A549 (cell line): ENCODE measurements around the gene OAS1. TPM values are rescaled to one million over a fixed set of nuclear protein-coding genes. Genes with fewer than 3 reads are reported as not detected.
A peak's percentile ranks its signal among the peaks of the same experiment; 100 is the strongest.

Source experiments
- ATAC-seq, 2 experiments: fragments of 200-7000 bp in 1 of 2; fragments of >200 bp in 1 of 2; cut with Nextera tagmentation in 1 of 2; cut with Tn5 transposase in 1 of 2; 3 replicates each; pipeline versions ENCODE4 v1.8.0 to v1.9.1; 2018 to 2020; ENCODE audit warnings: mild to moderate bottlenecking in 1 of 2, moderate library complexity in 1 of 2
- CTCF ChIA-PET: fragments of 300-600 bp; sonication (Branson Sonifier 250); formaldehyde crosslinking; extraction: SDS; loops from one replicate; lab custom pipeline; 2021; ENCODE audit warnings: antibody characterized with exemption, inconsistent platforms; lab: Yijun Ruan, JAX
- POLR2A ChIA-PET: fragments of 350-600 bp; formaldehyde crosslinking; extraction: SDS; loops from one replicate; lab custom pipeline; 2021; ENCODE audit warnings: antibody characterized with exemption, inconsistent platforms; lab: Yijun Ruan, JAX
- DNase-seq, 2 experiments: peaks; one replicate each; pipeline versions ENCODE4 v3.0.0 to v3.0.0-alpha.2; 2011 to 2016; ENCODE audit warnings: low read depth in 1 of 2, low spot score in 1 of 2
- FAIRE-seq: peaks from 2 replicates; lab custom pipeline; 2011; peaks lifted over from hg19 to GRCh38; lab: Jason Lieb, UNC
- H3K27ac ChIP-seq, 2 experiments: fragments of >200 bp; sonication (Bioruptor Twin); formaldehyde crosslinking; 3 replicates each; pipeline ENCODE4 v1.5.1; 2016 to 2017
- H3K4me1 ChIP-seq: fragments of >200 bp; sonication (Bioruptor Twin); formaldehyde crosslinking; 3 replicates; pipeline ENCODE4 v1.6.1; 2016
- H3K4me2 ChIP-seq: fragments of >200 bp; sonication (Bioruptor Twin); formaldehyde crosslinking; 3 replicates; pipeline ENCODE4 v1.6.1; 2016
- H3K4me3 ChIP-seq: fragments of >200 bp; sonication (Bioruptor Twin); formaldehyde crosslinking; 3 replicates; pipeline ENCODE4 v1.5.1; 2016
- H3K9me3 ChIP-seq: fragments of >200 bp; sonication (Bioruptor Twin); formaldehyde crosslinking; 3 replicates; pipeline ENCODE4 v1.6.1; 2016
- BCL3 ChIP-seq: fragments of >200 bp; sonication (Bioruptor Twin); formaldehyde crosslinking; IDR thresholded peaks from 3 replicates; pipeline ENCODE4 v1.6.1; 2016
- CBX2 ChIP-seq: fragments of 200-600 bp; sonication (generic); IDR thresholded peaks from 2 replicates; pipeline ENCODE4 v1.6.1; 2016; ENCODE audit warnings: low read depth, mild to moderate bottlenecking, borderline replicate concordance
- CEBPB ChIP-seq, 2 experiments: fragments of >200 bp in 1 of 2; sonication (Bioruptor Twin) in 1 of 2; formaldehyde crosslinking in 1 of 2; IDR thresholded peaks; 2 replicates each; pipeline ENCODE4 v1.6.1; 2012 to 2016
- CHD2 ChIP-seq: fragments of 150-350 bp; IDR thresholded peaks from 2 replicates; pipeline ENCODE4 v1.6.1; 2014; ENCODE audit warnings: low read length; ENCODE audit not compliant: partially characterized antibody
- CTCF ChIP-seq: fragments of >200 bp; sonication (Bioruptor Twin); formaldehyde crosslinking; IDR thresholded peaks from 3 replicates; pipeline ENCODE4 v1.5.1; 2016
- E2F6 ChIP-seq: IDR thresholded peaks from 2 replicates; pipeline ENCODE4 v1.6.1; 2012; ENCODE audit warnings: low read depth, borderline replicate concordance
- EHF ChIP-seq: fragments of 250-450 bp; sonication (Bioruptor Pico); IDR thresholded peaks from 2 replicates; pipeline ENCODE4 v1.5.0; 2020; ENCODE audit warnings: mild to moderate bottlenecking
- FOXS1 ChIP-seq: fragments of 250-450 bp; sonication (Bioruptor Pico); IDR thresholded peaks from 2 replicates; pipeline ENCODE4 v1.5.0; 2020; ENCODE audit warnings: mild to moderate bottlenecking, moderate library complexity
- HDAC2 ChIP-seq: fragments of 200-600 bp; sonication (generic); IDR thresholded peaks from 2 replicates; pipeline ENCODE4 v1.6.1; 2016
- HEYL ChIP-seq: fragments of 250-450 bp; sonication (Bioruptor Pico); IDR thresholded peaks from 2 replicates; pipeline ENCODE4 v1.8.0; 2021; ENCODE audit warnings: mild to moderate bottlenecking, moderate library complexity
- HMGXB4 ChIP-seq: fragments of 250-450 bp; sonication (Bioruptor Pico); IDR thresholded peaks from 2 replicates; pipeline ENCODE4 v1.5.0; 2021; ENCODE audit warnings: mild to moderate bottlenecking, moderate library complexity, borderline replicate concordance
- HOXA7 ChIP-seq: fragments of 250-450 bp; sonication (Bioruptor Pico); IDR thresholded peaks from 2 replicates; pipeline ENCODE4 v1.5.0; 2020; ENCODE audit warnings: mild to moderate bottlenecking, moderate library complexity
- HOXB5 ChIP-seq: fragments of 250-450 bp; sonication (Bioruptor Pico); IDR thresholded peaks from 2 replicates; pipeline ENCODE4 v1.5.0; 2020; ENCODE audit warnings: mild to moderate bottlenecking, moderate library complexity
- JUN ChIP-seq, 2 experiments: fragments of >200 bp; sonication (Bioruptor Twin); formaldehyde crosslinking; IDR thresholded peaks; 2 replicates in 1 of 2; 3 replicates in 1 of 2; pipeline ENCODE4 v1.6.1; 2016 to 2017
- JUNB ChIP-seq: fragments of >200 bp; sonication (Bioruptor Twin); formaldehyde crosslinking; IDR thresholded peaks from 2 replicates; pipeline ENCODE4 v1.6.1; 2016
- KDM1A ChIP-seq: fragments of 200-600 bp; sonication (generic); IDR thresholded peaks from 2 replicates; pipeline ENCODE4 v1.6.1; 2016; ENCODE audit warnings: low read depth, mild to moderate bottlenecking
- KDM5A ChIP-seq: fragments of 200-600 bp; sonication (generic); IDR thresholded peaks from 2 replicates; pipeline ENCODE4 v1.6.1; 2016; ENCODE audit warnings: antibody characterized with exemption, mild to moderate bottlenecking
- MAFK ChIP-seq: fragments of 450-650 bp; IDR thresholded peaks from 2 replicates; pipeline ENCODE4 v1.6.1; 2014; ENCODE audit not compliant: partially characterized antibody
- MYC ChIP-seq: IDR thresholded peaks from 2 replicates; pipeline ENCODE4 v1.6.1; 2012; ENCODE audit warnings: mild to moderate bottlenecking, inconsistent platforms, low read length, improper control_type of control experiment, borderline replicate concordance
- NR3C1 ChIP-seq: fragments of >200 bp; sonication (Bioruptor Twin); formaldehyde crosslinking; IDR thresholded peaks from 3 replicates; pipeline ENCODE4 v1.6.1; 2017
- PBX3 ChIP-seq: IDR thresholded peaks from 2 replicates; pipeline ENCODE4 v1.6.1; 2012
- PHF8 ChIP-seq: fragments of 200-600 bp; sonication (generic); IDR thresholded peaks from 2 replicates; pipeline ENCODE4 v1.6.1; 2016; ENCODE audit warnings: low read depth, mild to moderate bottlenecking, antibody characterized with exemption, moderate library complexity, borderline replicate concordance
- POLR2A ChIP-seq: IDR thresholded peaks from 2 replicates; pipeline ENCODE4 v1.6.1; 2012; ENCODE audit warnings: mild to moderate bottlenecking, low read length
- RAD21 ChIP-seq, 2 experiments: fragments of >200 bp in 1 of 2; sonication (Bioruptor Twin) in 1 of 2; formaldehyde crosslinking in 1 of 2; IDR thresholded peaks in 1 of 2; conservative IDR thresholded peaks in 1 of 2; 2 replicates in 1 of 2; 3 replicates in 1 of 2; pipeline ENCODE4 v1.6.1; 2012 to 2018; ENCODE audit warnings: inconsistent platforms in 1 of 2
- RARB ChIP-seq: fragments of 250-450 bp; sonication (Bioruptor Pico); IDR thresholded peaks from 2 replicates; pipeline ENCODE4 v1.8.0; 2021; ENCODE audit warnings: mild to moderate bottlenecking, moderate library complexity
- RCOR1 ChIP-seq: fragments of 150-350 bp; IDR thresholded peaks from 2 replicates; pipeline ENCODE4 v1.6.1; 2014; ENCODE audit warnings: antibody characterized with exemption, low read length, low read depth
- SREBF2 ChIP-seq: fragments of 450-650 bp; IDR thresholded peaks from 2 replicates; pipeline ENCODE4 v1.6.1; 2014; ENCODE audit warnings: mild to moderate bottlenecking, moderate library complexity
- USF2 ChIP-seq: fragments of 450-650 bp; IDR thresholded peaks from 2 replicates; pipeline ENCODE4 v1.6.1; 2014; ENCODE audit warnings: antibody characterized with exemption
- ZC3H11A ChIP-seq: fragments of 450-650 bp; IDR thresholded peaks from 2 replicates; pipeline ENCODE4 v1.6.1; 2014; ENCODE audit warnings: antibody characterized with exemption, mild to moderate bottlenecking
- ZFP36 ChIP-seq: fragments of 450-650 bp; IDR thresholded peaks from 2 replicates; pipeline ENCODE4 v1.6.1; 2014; ENCODE audit warnings: borderline replicate concordance; ENCODE audit not compliant: partially characterized antibody
- ZNF302 ChIP-seq: fragments of 250-450 bp; sonication (Bioruptor Pico); IDR thresholded peaks from 2 replicates; pipeline ENCODE4 v1.9.0; 2021; ENCODE audit warnings: inconsistent platforms, mild to moderate bottlenecking, moderate library complexity
- ZSCAN20 ChIP-seq: fragments of 250-450 bp; sonication (Bioruptor Pico); IDR thresholded peaks from 2 replicates; pipeline ENCODE4 v1.8.0; 2022; ENCODE audit warnings: mild to moderate bottlenecking, moderate library complexity
- WGBS: methylation state at CpG from one replicate; pipeline ENCODE4 v1.1.6; 2017; ENCODE audit errors: missing lambda C conversion rate; 5-methylcytosine and 5-hydroxymethylcytosine counted together
- polyA plus RNA-seq, 4 experiments: library from polyadenylated mRNA; depleted of rRNA in 3 of 4; stranded (reverse); fragments of >200 nt; fragmentation: RNase III in 1 of 4; extraction: RNeasy Plus Mini Kit Qiagen cat#74134 plus additional on column Dnase treatment in 1 of 4; gene quantifications; 2 replicates in 3 of 4; 3 replicates in 1 of 4; pipeline ENCODE4 v1.2.3, GENCODE V29; 2011 to 2017

OAS1 gene
- polyA plus RNA-seq, 2 of the 4 experiments (the other 2 are of a cell fraction) = 52.8 to 63.6 TPM

- H3K9me3 ChIP-seq = no peaks in the 10 kb centered on the region
- ATAC-seq (peak; percentile 74 to 91), DNase-seq (peak; percentile 73 to 82), FAIRE-seq (no peak)
- peak within 1 kb of the TSS; percentile 59 for H3K4me3 ChIP-seq
- H3K4me1 ChIP-seq = peaks cover 16% of the 10 kb centered on the region
- peak within 1 kb of the TSS; percentile 79 to 97 for H3K27ac ChIP-seq
- ChIA-PET CTCF (interaction anchor here (1.3 kb wide), 2 partner anchors 10 to 13 kb away, joined by 3 to 5 read pairs; no protein-coding TSS in a partner anchor), POLR2A (no interaction called here)
- H3K4me2 ChIP-seq = peak within 1 kb of the TSS; percentile 98
- WGBS = 8% methylated on average over 49 of the region's 50 CpGs
- TF ChIP-seq POLR2A (peak; percentile 29; the same call in 1 of the 2 replicates), JUNB (no peak), CBX2 (no peak), SREBF2 (no peak), RARB (CRISPR knock-in tag) (no peak), BCL3 (no peak), EHF (CRISPR knock-in tag) (no peak), PHF8 (peak; percentile 79; the same call in 1 of the 2 replicates), PBX3 (no peak), ZFP36 (no peak), ZNF302 (CRISPR knock-in tag) (no peak), CHD2 (no peak), MYC (no peak), CEBPB (IDR thresholded peaks at IDR 0.05) (no peak), HEYL (CRISPR knock-in tag) (no peak), JUN (IDR thresholded peaks at IDR 0.05) (peak in 1 of 2 experiments; percentile 48; a peak in 1 of 5 replicates), HOXA7 (CRISPR knock-in tag) (no peak), RAD21 (conservative IDR thresholded peaks at IDR 0.05 in 1 of 2, IDR thresholded peaks at IDR 0.05 in 1 of 2) (peak in 1 of 2 experiments; percentile 22; a peak in 2 of 5 replicates), HMGXB4 (no peak), ZC3H11A (no peak), HOXB5 (CRISPR knock-in tag) (no peak), E2F6 (peak; percentile 82; the same call in 1 of the 2 replicates), ZSCAN20 (CRISPR knock-in tag) (no peak), NR3C1 (no peak), KDM5A (no peak), HDAC2 (no peak), FOXS1 (CRISPR knock-in tag) (no peak), KDM1A (peak; percentile 69; the same call in 1 of the 2 replicates), CTCF (no peak), USF2 (no peak), RCOR1 (no peak), MAFK (no peak)
Measured at GRCh38 chr12:112937741-112938719, 31.3 kb downstream of the OAS1 start, which contains the start of gene OAS3. TSS of gene OAS3 (plus strand) at chr12:112938474. CDS start at chr12:112938531, 57 bp downstream.
